ENCODE results near the gene FGFR3. TPM values are rescaled to one million over a fixed set of nuclear protein-coding genes. Genes with fewer than 3 reads are reported as not detected.
A peak's percentile ranks its signal among the peaks of the same experiment; 100 is the strongest.

Gene FGFR3
- total RNA-seq, 4 donors from 2014 or later: 56.2 to 209 (median 110) TPM

DNA sequence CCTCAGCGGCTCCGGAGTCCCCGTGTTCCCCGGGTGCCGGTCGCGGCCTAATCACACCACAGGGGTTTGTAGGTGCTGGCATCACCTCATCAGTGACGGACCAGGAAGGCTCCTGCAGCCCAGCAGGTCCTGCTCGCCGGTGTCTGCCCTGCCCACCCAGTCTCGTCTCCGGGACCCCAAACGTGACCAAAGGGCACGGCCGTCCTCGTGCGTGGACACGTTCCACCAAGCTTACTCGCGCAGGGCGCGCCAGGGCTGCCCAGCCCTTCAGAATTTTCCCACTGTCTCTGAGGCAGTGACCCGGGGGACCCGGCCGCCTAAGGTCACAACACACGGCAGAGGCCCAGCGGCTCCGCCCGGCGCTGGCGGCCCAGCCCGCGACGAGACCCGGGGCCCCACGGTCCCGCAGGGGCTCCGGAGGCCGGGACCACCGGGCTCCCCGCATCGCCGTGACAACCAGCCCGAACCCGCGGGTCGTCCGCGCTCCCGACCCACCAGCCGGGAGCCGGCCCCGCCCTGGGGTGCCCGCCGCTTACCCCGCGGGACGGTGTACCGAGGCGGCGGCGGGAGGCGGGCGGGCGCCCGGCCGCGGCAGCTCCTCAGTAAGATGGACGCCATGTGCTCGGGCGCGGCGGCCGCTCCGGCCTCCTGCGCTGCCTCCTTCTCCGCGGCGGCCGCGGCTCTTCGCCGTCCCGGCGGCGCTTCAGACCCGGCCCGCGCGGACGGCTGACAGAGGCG, 62.4 kb downstream of the FGFR3 start:
- Histone ChIP-seq H3K9me3 (no peaks in the 10 kb centered on the region), H3K27me3 (no peaks in the 10 kb centered on the region), H3K36me3 (no peaks in the 10 kb centered on the region), H3K4me3 (peak overlapping the region; percentile 61 to 96 (median 90)), H3K4me1 (peaks cover 25 to 61% (median 43%) of the 10 kb centered on the region in 4 donors), H3K27ac (peak overlapping the region; percentile 89 to 93 (median 92))
- in situ Hi-C loops (cut with MboI; ENCODE audit: low pct_ligation_motif_present in 1 of 4, low pct_unique_long_range_greater_than_20kb in 1 of 4, low sequenced_read_pairs in 3 of 4) (no loop called here), intact Hi-C loops (cut with DNase I; ENCODE audit: low total_unique reads) (loop anchor here (10.0 kb wide), 1 partner anchor 49 kb away; no protein-coding TSS in a partner anchor)
- no peak for TF ChIP-seq EP300 (IDR thresholded peaks at IDR 0.05; ENCODE audit: low read depth)
- TF ChIP-seq POLR2A (IDR thresholded peaks at IDR 0.05): no peak
- TF ChIP-seq CTCF (IDR thresholded peaks at IDR 0.05): no peak
- no peak for TF ChIP-seq POLR2AphosphoS5 (IDR thresholded peaks at IDR 0.05)
- DNase-seq: peak; percentile 37
- 2% methylated on average over 21 of the region's 92 CpGs; no CpG with 5 or more reads in 1 of the 2 donors for whole genome bisulfite sequencing, 2 donors (ENCODE audit: low coverage in 1 of 2)

- H3K27me3 ChIP-seq: no peaks in the 10 kb centered on the region
- no peaks in the 10 kb centered on the region for H3K36me3 ChIP-seq
- H3K9me3 ChIP-seq: no peaks in the 10 kb centered on the region
- peak; percentile 98 for DNase-seq
- in situ Hi-C loops (cut with MboI; ENCODE audit: low pct_ligation_motif_present in 1 of 4, low pct_unique_long_range_greater_than_20kb in 1 of 4, low sequenced_read_pairs in 3 of 4) (no loop called here), intact Hi-C loops (cut with DNase I; ENCODE audit: low total_unique reads) (loop anchor here (10.0 kb wide), 1 partner anchor 48 kb away; no protein-coding TSS in a partner anchor)
- peaks cover 20 to 56% (median 40%) of the 10 kb centered on the region in 4 donors for H3K4me1 ChIP-seq
- TF ChIP-seq CTCF (IDR thresholded peaks at IDR 0.05) (peak in 3 of 5 experiments; percentile 29 to 57 (median 39)), POLR2A (IDR thresholded peaks at IDR 0.05) (peak; percentile 87), EP300 (IDR thresholded peaks at IDR 0.05; ENCODE audit: low read depth) (no peak), POLR2AphosphoS5 (IDR thresholded peaks at IDR 0.05) (peak; percentile 84 to 95 (median 87))
- H3K27ac ChIP-seq: peak within 1 kb of the TSS; percentile 89 to 93 (median 92)
- H3K4me3 ChIP-seq: peak within 1 kb of the TSS; percentile 62 to 96 (median 90)
- 0% methylated on average over 29 of the region's 107 CpGs; no CpG with 5 or more reads in 1 of the 2 donors for WGBS, 2 donors (ENCODE audit: low coverage in 1 of 2)
Observed at GRCh38 chr4:1856071-1856942, 63.2 kb downstream of the FGFR3 start, which contains the start of gene LETM1. Gene LETM1, minus strand, starts transcription at chr4:1856156. Its CDS starts 206 bp downstream, at chr4:1855950.

- Histone ChIP-seq H3K9me3 (no peaks in the 10 kb centered on the region), H3K4me1 (peaks cover 14 to 52% (median 35%) of the 10 kb centered on the region in 4 donors), H3K27me3 (no peaks in the 10 kb centered on the region), H3K27ac (peak overlapping the region; percentile 89 to 93 (median 92)), H3K36me3 (no peaks in the 10 kb centered on the region), H3K4me3 (peak overlapping the region; percentile 62 to 96 (median 90))
- 30% methylated on average over 26 of the region's 32 CpGs; no CpG with 5 or more reads in 1 of the 2 donors for WGBS, 2 donors (ENCODE audit: low coverage in 1 of 2)
- intact Hi-C loops (cut with DNase I; ENCODE audit: low total_unique reads): loop anchor here (10.0 kb wide), 1 partner anchor 48 kb away; no protein-coding TSS in a partner anchor
- in situ Hi-C loops (cut with MboI; ENCODE audit: low pct_ligation_motif_present in 1 of 4, low pct_unique_long_range_greater_than_20kb in 1 of 4, low sequenced_read_pairs in 3 of 4): no loop called here
- DNase-seq: peak; percentile 44
- TF ChIP-seq CTCF (IDR thresholded peaks at IDR 0.05) (no peak), POLR2A (IDR thresholded peaks at IDR 0.05) (no peak), EP300 (IDR thresholded peaks at IDR 0.05; ENCODE audit: low read depth) (no peak), POLR2AphosphoS5 (IDR thresholded peaks at IDR 0.05) (no peak)
Observed at GRCh38 chr4:1856943-1857699, 64.0 kb downstream of the FGFR3 start.
